HG02852 (cell line): ENCODE results near the gene NDOR1.

Experiments used
- ATAC-seq: cut with Tn5 transposase; IDR thresholded peaks from one replicate; pipeline ENCODE4 v1.9.1; 2021; ENCODE audit warnings: mild to moderate bottlenecking, moderate library complexity; ENCODE audit not compliant: unreplicated experiment

NDOR1 gene

GRCh38 chr9:137182836-137183235, 22.7 kb upstream of the NDOR1 start:
- no peak for ATAC-seq

- no peak for ATAC-seq
Observed at GRCh38 chr9:137183980-137184595, 21.4 kb upstream of the NDOR1 start.

- no peak for ATAC-seq
Observed at GRCh38 chr9:137184881-137185660, 20.4 kb upstream of the NDOR1 start.

GRCh38 chr9:137185921-137186320, 19.6 kb upstream of the NDOR1 start:
- no peak for ATAC-seq

- no peak for ATAC-seq
Observed at GRCh38 chr9:137186385-137186784, 19.1 kb upstream of the NDOR1 start.

DNA sequence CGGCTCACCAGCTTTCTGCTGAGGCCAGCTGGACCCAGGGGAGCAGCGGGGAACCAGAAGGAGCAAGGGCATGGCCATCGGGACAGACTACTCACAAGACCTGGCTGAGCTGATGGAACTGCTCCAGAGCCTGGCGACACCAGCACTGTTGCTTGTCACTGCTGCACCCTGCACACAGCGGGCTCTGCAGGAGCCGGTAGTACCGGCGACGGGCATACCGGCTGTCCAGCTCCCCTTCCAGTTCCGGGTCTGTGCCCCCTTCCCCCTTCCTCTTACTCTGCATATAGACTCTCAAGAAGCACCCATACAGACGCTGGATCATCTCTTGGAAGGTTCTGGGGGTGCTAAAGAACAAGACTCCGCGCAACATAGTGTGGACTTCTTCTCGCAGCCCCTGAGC, 18.1 kb upstream of the NDOR1 start:
- no peak for ATAC-seq

GRCh38 chr9:137188086-137188489, 17.4 kb upstream of the NDOR1 start:
- ATAC-seq, result no peak

GRCh38 chr9:137188490-137189296, 16.8 kb upstream of the NDOR1 start, which contains the start of the genes ANAPC2 and SSNA1:
ANAPC2 (minus strand) TSS chr9:137188560; CDS start chr9:137188532, 28 bp downstream.
SSNA1 (plus strand) TSS chr9:137188676; CDS start chr9:137188727, 51 bp downstream.
- peak; percentile 80 for ATAC-seq

DNA sequence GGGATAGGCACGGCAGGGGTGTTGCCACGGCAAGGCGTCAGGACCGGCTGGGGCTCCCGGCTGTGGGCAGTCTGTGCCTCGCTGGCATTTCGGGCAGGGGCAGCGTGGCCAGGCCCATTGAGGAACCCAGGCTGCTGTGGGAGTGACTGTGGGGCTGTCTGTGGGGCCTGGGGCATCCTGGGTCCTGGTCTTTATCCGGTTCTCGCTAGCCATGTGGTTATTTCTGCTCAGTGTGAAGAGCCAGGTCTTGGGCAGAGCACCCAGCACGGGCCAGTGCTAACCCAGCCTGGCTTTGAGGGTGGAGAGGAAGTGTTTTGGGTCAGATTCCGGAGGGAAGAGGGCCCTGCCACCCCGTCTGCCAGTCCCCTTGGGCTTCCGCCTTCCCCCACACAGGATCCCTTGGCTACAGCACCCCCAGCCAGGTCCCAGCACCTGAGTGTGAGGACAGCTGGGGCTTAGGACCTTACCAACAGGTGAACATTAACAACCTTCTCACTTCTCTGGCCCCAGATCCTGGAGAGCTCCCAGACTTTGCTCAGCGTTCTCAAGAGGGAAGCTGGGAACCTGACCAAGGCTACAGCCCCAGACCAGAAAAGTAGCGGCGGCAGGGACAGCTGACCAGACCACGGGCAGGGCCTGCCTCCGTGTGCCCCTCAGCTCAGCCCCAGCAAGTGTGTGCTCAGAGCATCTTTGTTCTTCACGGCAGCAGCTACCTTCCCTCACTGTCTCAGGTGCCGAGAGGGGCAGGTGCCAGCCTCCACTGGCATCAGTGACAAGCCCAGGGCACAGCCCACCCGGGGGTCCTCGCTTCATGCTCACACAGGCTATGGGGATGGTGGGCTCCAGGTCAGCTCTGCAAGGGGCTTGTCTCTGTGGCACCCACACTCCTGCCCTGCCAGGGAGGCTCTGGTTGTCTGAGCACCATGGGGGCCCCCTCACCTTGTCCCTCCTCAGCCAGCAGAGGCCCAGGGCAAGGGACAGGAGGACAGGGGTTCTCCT, 15.9 kb upstream of the NDOR1 start:
- ATAC-seq, result no peak

- no peak for ATAC-seq
Observed at GRCh38 chr9:137190315-137190856, 15.1 kb upstream of the NDOR1 start.

DNA sequence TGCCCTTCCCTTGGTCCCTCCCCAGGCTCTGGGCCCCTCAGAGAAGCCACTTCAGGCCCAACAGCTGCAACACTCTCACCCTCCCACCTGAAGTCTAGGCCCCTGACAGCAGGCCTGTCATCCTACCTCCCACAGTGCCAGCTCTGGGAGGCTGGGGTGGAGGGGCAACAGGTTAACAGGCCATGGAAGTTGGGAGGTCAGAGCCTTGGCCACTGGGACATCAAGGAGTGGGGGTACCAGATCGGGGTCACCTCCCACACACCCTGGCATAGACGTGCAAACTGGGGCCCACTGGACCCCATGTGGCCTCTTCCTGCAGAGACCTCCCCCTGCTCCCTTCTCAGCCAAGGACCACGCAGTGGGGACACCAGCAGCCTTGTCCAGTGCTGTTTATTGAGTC, 14.3 kb upstream of the NDOR1 start:
- no peak for ATAC-seq

- ATAC-seq, result no peak
Observed at GRCh38 chr9:137191691-137192447, 13.6 kb upstream of the NDOR1 start.

DNA sequence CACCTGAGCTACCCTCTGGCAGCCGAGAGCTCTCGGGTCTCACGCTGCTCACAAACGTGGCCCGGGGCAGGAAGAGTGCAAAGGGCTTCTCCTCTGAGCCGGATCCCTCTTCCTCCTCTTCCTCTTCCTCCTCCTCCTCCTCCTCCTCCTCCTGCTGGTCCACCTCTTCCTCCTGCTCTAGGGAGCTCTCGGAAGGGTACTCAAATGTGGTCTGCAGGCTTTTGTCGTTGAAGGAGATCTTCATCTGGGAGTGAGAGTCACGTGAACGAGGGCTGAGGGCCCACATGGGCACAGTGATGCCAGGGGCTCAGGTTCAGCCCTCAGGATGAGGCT, 13.1 kb upstream of the NDOR1 start:
- no peak for ATAC-seq

GRCh38 chr9:137192859-137193258, 12.6 kb upstream of the NDOR1 start:
- no peak for ATAC-seq

DNA sequence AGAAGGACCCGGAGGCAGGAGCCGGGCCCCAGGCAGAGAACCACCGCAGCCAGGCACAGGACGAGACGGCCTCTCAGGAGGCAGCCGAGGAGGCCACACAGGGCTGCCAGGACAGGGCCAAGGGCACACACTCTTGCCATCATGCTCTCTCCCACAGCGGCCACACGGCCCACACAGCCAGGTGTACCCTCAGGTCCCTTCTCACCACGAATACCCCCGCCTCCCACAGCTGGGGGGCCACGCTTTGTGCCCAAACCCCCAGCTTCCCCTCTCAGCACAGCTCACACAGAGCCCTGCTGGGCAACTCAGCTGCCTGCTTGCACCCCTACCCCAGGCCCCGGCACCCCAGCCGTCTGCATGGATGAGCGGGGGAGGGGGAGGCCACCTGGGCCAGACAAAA, 11.7 kb upstream of the NDOR1 start:
- ATAC-seq, result no peak

DNA sequence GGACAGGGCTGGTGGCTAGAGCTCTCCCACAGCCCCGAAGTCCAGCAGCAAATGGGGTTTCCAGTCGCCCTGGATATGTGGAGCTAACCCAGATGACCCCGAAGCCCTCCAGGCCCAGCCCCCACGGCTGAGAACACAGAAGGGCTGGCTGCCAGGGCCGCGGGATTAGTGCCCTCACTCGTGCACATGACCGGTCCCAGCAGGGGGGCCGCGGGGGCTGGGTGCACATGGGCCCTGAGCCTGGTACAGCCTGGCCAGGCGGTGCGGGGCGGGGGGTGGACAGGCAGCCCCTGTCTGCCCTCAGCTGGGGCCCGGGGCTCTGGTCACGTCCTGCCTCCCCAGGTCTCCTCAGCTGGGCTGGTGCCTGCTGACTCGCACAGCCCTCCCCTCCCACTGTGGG, 11.1 kb upstream of the NDOR1 start:
- ATAC-seq, result no peak

DNA sequence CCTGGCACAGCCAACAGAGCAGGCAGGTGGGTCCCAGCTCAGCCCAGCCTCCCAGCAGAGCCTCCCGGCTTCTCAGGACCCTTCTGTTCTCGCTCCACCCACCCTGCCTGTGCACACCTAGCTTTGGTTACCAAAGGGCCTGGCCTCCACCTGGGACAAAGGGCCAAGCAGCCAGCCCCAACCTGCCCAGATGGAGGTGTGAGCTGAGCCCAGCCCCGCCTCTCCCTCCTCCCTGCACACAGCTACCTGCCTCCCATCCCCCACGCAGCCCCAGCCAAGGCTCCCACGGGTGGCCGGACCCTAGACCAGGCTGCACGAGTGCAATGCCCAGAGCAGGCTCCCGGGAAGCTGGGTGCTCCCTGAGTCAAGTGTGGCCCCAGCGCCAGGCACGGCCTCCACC, 10.6 kb upstream of the NDOR1 start:
- no peak for ATAC-seq

- ATAC-seq, result no peak
Observed at GRCh38 chr9:137195525-137196220, 9.8 kb upstream of the NDOR1 start.
